ENCODE results near the gene ZNF784.

Gene ZNF784

GRCh38 chr19:55663846-55664536, 39.6 kb upstream of the ZNF784 start:
- peaks cover 5% of the 10 kb centered on the region for H3K4me1 ChIP-seq
- no peaks in the 10 kb centered on the region for H3K27me3 ChIP-seq (ENCODE audit: control insufficient read depth, insufficient read depth, low read length)
- no peak overlapping the region for H2AFZ ChIP-seq
- H3K36me3 ChIP-seq (ENCODE audit: control insufficient read depth, insufficient read depth, low read length): no peaks in the 10 kb centered on the region
- H3K27ac ChIP-seq: no peak overlapping the region
- no peaks in the 10 kb centered on the region for H3K9me3 ChIP-seq (ENCODE audit: control insufficient read depth, low read length)
- H3K4me3 ChIP-seq (ENCODE audit: low read depth, low read length): no peak overlapping the region
- peaks cover 89% of the 10 kb centered on the region for H3K79me2 ChIP-seq
- no peak for TF ChIP-seq CTCF (IDR thresholded peaks at IDR 0.05)
- H3K4me2 ChIP-seq (ENCODE audit: low read length): no peak overlapping the region
- no peak overlapping the region for H3K9ac ChIP-seq

GRCh38 chr19:55661826-55662225, 37.5 kb upstream of the ZNF784 start:
- no peaks in the 10 kb centered on the region for H3K9me3 ChIP-seq (ENCODE audit: control insufficient read depth, low read length)
- H3K9ac ChIP-seq: no peak overlapping the region
- H3K36me3 ChIP-seq (ENCODE audit: control insufficient read depth, insufficient read depth, low read length): no peaks in the 10 kb centered on the region
- H2AFZ ChIP-seq: no peak overlapping the region
- peaks cover 14% of the 10 kb centered on the region for H3K4me1 ChIP-seq
- TF ChIP-seq CTCF (IDR thresholded peaks at IDR 0.05): no peak
- H3K4me3 ChIP-seq (ENCODE audit: low read depth, low read length): no peak overlapping the region
- no peak overlapping the region for H3K4me2 ChIP-seq (ENCODE audit: low read length)
- H3K27ac ChIP-seq: no peak overlapping the region
- peaks cover 89% of the 10 kb centered on the region for H3K79me2 ChIP-seq
- no peaks in the 10 kb centered on the region for H3K27me3 ChIP-seq (ENCODE audit: control insufficient read depth, insufficient read depth, low read length)

GRCh38 chr19:55660991-55661390, 36.6 kb upstream of the ZNF784 start:
- no peak overlapping the region for H3K4me2 ChIP-seq (ENCODE audit: low read length)
- H3K36me3 ChIP-seq (ENCODE audit: control insufficient read depth, insufficient read depth, low read length): no peaks in the 10 kb centered on the region
- TF ChIP-seq CTCF (IDR thresholded peaks at IDR 0.05): no peak
- peaks cover 23% of the 10 kb centered on the region for H3K4me1 ChIP-seq
- no peaks in the 10 kb centered on the region for H3K9me3 ChIP-seq (ENCODE audit: control insufficient read depth, low read length)
- H3K79me2 ChIP-seq: peaks cover 89% of the 10 kb centered on the region
- no peak overlapping the region for H3K9ac ChIP-seq
- H3K27me3 ChIP-seq (ENCODE audit: control insufficient read depth, insufficient read depth, low read length): no peaks in the 10 kb centered on the region
- H2AFZ ChIP-seq: no peak overlapping the region
- H3K4me3 ChIP-seq (ENCODE audit: low read depth, low read length): no peak overlapping the region
- no peak overlapping the region for H3K27ac ChIP-seq

DNA sequence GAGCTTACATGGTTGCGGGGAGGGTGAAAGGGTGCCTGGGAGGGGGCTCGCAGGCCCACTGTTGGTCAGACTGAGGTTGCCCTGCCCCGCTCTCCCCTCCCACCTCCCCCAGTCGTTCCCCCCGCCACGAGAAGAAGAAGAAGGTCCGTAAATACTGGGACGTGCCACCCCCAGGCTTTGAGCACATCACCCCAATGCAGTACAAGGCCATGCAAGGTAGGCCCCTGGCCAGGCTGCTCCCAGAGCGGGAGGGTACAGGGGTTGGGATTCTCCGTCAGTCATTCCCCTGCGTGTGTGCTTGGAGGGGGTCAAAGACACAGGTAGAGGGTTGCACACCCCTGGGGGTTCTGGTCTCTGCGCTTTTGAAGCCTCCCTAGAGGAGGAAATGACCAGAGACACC, 36.0 kb upstream of the ZNF784 start:
- Histone ChIP-seq H3K79me2 (peaks cover 89% of the 10 kb centered on the region), H3K36me3 (ENCODE audit: control insufficient read depth, insufficient read depth, low read length) (no peaks in the 10 kb centered on the region), H3K27me3 (ENCODE audit: control insufficient read depth, insufficient read depth, low read length) (no peaks in the 10 kb centered on the region), H2AFZ (no peak overlapping the region), H3K4me1 (peaks cover 23% of the 10 kb centered on the region), H3K27ac (no peak overlapping the region), H3K4me2 (ENCODE audit: low read length) (no peak overlapping the region), H3K9me3 (ENCODE audit: control insufficient read depth, low read length) (no peaks in the 10 kb centered on the region), H3K4me3 (ENCODE audit: low read depth, low read length) (no peak overlapping the region), H3K9ac (no peak overlapping the region)
- no peak for TF ChIP-seq CTCF (IDR thresholded peaks at IDR 0.05)

DNA sequence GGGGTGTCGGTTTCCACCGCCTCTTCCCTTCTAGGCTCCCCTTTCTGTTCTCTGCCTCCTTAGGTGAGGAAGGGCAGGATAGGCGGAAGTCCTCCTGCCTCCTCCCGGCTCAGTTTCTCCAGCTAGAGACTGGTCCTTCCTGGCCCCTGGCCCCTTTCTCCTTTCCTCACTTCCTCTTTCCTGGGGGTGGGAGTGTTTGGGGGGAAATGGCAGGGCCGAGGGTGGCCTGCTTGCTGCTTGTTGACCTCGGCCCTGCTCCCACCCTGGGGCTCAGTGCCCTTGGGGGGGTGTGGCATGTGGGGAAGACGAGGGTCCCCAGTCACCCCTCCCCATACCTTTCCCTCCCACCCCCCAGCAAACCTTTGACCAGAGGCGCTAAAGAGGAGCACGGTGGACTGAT, 35.5 kb upstream of the ZNF784 start:
- Histone ChIP-seq H3K4me3 (ENCODE audit: low read depth, low read length) (no peak overlapping the region), H3K9ac (no peak overlapping the region), H3K4me1 (peaks cover 23% of the 10 kb centered on the region), H3K36me3 (ENCODE audit: control insufficient read depth, insufficient read depth, low read length) (no peaks in the 10 kb centered on the region), H3K27ac (no peak overlapping the region), H3K27me3 (ENCODE audit: control insufficient read depth, insufficient read depth, low read length) (no peaks in the 10 kb centered on the region), H3K4me2 (ENCODE audit: low read length) (no peak overlapping the region), H3K79me2 (peaks cover 91% of the 10 kb centered on the region), H3K9me3 (ENCODE audit: control insufficient read depth, low read length) (no peaks in the 10 kb centered on the region), H2AFZ (no peak overlapping the region)
- TF ChIP-seq CTCF (IDR thresholded peaks at IDR 0.05): no peak

Data from parathyroid adenoma (tissue), 2 donors.